Left ventricle myocardium inferior (tissue), 1 donor: Measurements from ENCODE around the gene GPAT2. TPM values are rescaled to one million over a fixed set of nuclear protein-coding genes. Genes with fewer than 3 reads are reported as not detected.

Experiments
- total RNA-seq: library from RNA; stranded (reverse); fragmentation: NEBNext Ultra II Directional; extraction: Animal tissue kit (Norgen Biotek cat#: 25700); gene quantifications from one replicate; pipeline ENCODE4 v1.2.1, GENCODE V29; 2021
- donor health status: DM: no; HTN: yes; CAD: no; lungs with severe emphysema.

GPAT2 gene
- total RNA-seq, 1 donor from 2014 or later, result 5.3 TPM

Other genes with a start within 250 kb of the GPAT2 start
- gene ANKRD36C, start 43.1 kb downstream of the GPAT2 start, total RNA-seq, result 6.8 TPM
- 2.9 TPM for gene ADRA2B, start 81.7 kb upstream of the GPAT2 start, total RNA-seq
- gene ASTL, start 103.6 kb upstream of the GPAT2 start, total RNA-seq, result not detected
- gene DUSP2, start 110.5 kb upstream of the GPAT2 start, total RNA-seq, result 0.82 TPM
- 174 TPM for gene STARD7, start 173.9 kb upstream of the GPAT2 start, total RNA-seq
- 85.7 TPM for gene TMEM127, start 231.1 kb upstream of the GPAT2 start, total RNA-seq
- gene CIAO1, start 231.3 kb upstream of the GPAT2 start, total RNA-seq, result 68.6 TPM